ENCODE results near the gene EHMT1.

Gene EHMT1

GRCh38 chr9:137761793-137762192, 143.0 kb downstream of the EHMT1 start:
- TF ChIP-seq CTCF (IDR thresholded peaks at IDR 0.05; ENCODE audit: poor library complexity, severe bottlenecking), result no peak
- peaks cover 54% of the 10 kb centered on the region for H3K36me3 ChIP-seq (ENCODE audit: low read depth)

GRCh38 chr9:137762414-137763061, 143.7 kb downstream of the EHMT1 start:
- no peak for DNase-seq (ENCODE audit: low spot score)

More at GRCh38 chr9:137761793-137762192, 143.0 kb downstream of the EHMT1 start:
- ATAC-seq (ENCODE audit: low read depth), result no peak
- Histone ChIP-seq H3K27me3 (ENCODE audit: insufficient read depth, poor library complexity, severe bottlenecking) (no peaks in the 10 kb centered on the region), H3K27ac (ENCODE audit: poor library complexity, severe bottlenecking) (no peak overlapping the region), H3K4me3 (ENCODE audit: severe bottlenecking) (no peak overlapping the region), H3K4me1 (ENCODE audit: insufficient read depth, poor library complexity, severe bottlenecking) (peaks cover 9% of the 10 kb centered on the region), H3K9me3 (ENCODE audit: severe bottlenecking) (no peaks in the 10 kb centered on the region)
- DNase-seq (ENCODE audit: low spot score), result no peak

GRCh38 chr9:137763271-137763955, 144.6 kb downstream of the EHMT1 start:
- H3K27ac ChIP-seq (ENCODE audit: poor library complexity, severe bottlenecking), result no peak overlapping the region
- peaks cover 51% of the 10 kb centered on the region for H3K36me3 ChIP-seq (ENCODE audit: low read depth)
- no peak for TF ChIP-seq CTCF (IDR thresholded peaks at IDR 0.05; ENCODE audit: poor library complexity, severe bottlenecking)
- ATAC-seq (ENCODE audit: low read depth), result no peak
- H3K9me3 ChIP-seq (ENCODE audit: severe bottlenecking), result no peaks in the 10 kb centered on the region
- H3K4me1 ChIP-seq (ENCODE audit: insufficient read depth, poor library complexity, severe bottlenecking), result no peaks in the 10 kb centered on the region
- no peaks in the 10 kb centered on the region for H3K27me3 ChIP-seq (ENCODE audit: insufficient read depth, poor library complexity, severe bottlenecking)
- H3K4me3 ChIP-seq (ENCODE audit: severe bottlenecking), result no peak overlapping the region
- DNase-seq (ENCODE audit: low spot score), result no peak

More at GRCh38 chr9:137762414-137763061, 143.7 kb downstream of the EHMT1 start:
- Histone ChIP-seq H3K4me3 (ENCODE audit: severe bottlenecking) (no peak overlapping the region), H3K36me3 (ENCODE audit: low read depth) (peaks cover 54% of the 10 kb centered on the region), H3K4me1 (ENCODE audit: insufficient read depth, poor library complexity, severe bottlenecking) (peaks cover 2% of the 10 kb centered on the region), H3K27me3 (ENCODE audit: insufficient read depth, poor library complexity, severe bottlenecking) (no peaks in the 10 kb centered on the region), H3K27ac (ENCODE audit: poor library complexity, severe bottlenecking) (no peak overlapping the region), H3K9me3 (ENCODE audit: severe bottlenecking) (no peaks in the 10 kb centered on the region)
- ATAC-seq (ENCODE audit: low read depth), result no peak
- no peak for TF ChIP-seq CTCF (IDR thresholded peaks at IDR 0.05; ENCODE audit: poor library complexity, severe bottlenecking)

- Histone ChIP-seq H3K36me3 (ENCODE audit: low read depth) (peaks cover 51% of the 10 kb centered on the region), H3K4me3 (ENCODE audit: severe bottlenecking) (no peak overlapping the region), H3K27ac (ENCODE audit: poor library complexity, severe bottlenecking) (no peak overlapping the region), H3K4me1 (ENCODE audit: insufficient read depth, poor library complexity, severe bottlenecking) (no peaks in the 10 kb centered on the region), H3K9me3 (ENCODE audit: severe bottlenecking) (no peaks in the 10 kb centered on the region), H3K27me3 (ENCODE audit: insufficient read depth, poor library complexity, severe bottlenecking) (no peaks in the 10 kb centered on the region)
- ATAC-seq (ENCODE audit: low read depth) (no peak), DNase-seq (ENCODE audit: low spot score) (no peak)
- TF ChIP-seq CTCF (IDR thresholded peaks at IDR 0.05; ENCODE audit: poor library complexity, severe bottlenecking), result no peak
Observed at GRCh38 chr9:137764171-137764671, 145.4 kb downstream of the EHMT1 start.

- ATAC-seq (ENCODE audit: low read depth), result no peak
- Histone ChIP-seq H3K9me3 (ENCODE audit: severe bottlenecking) (no peaks in the 10 kb centered on the region), H3K36me3 (ENCODE audit: low read depth) (peaks cover 51% of the 10 kb centered on the region), H3K4me1 (ENCODE audit: insufficient read depth, poor library complexity, severe bottlenecking) (no peaks in the 10 kb centered on the region), H3K27me3 (ENCODE audit: insufficient read depth, poor library complexity, severe bottlenecking) (no peaks in the 10 kb centered on the region), H3K4me3 (ENCODE audit: severe bottlenecking) (no peak overlapping the region), H3K27ac (ENCODE audit: poor library complexity, severe bottlenecking) (no peak overlapping the region)
- no peak for TF ChIP-seq CTCF (IDR thresholded peaks at IDR 0.05; ENCODE audit: poor library complexity, severe bottlenecking)
- DNase-seq (ENCODE audit: low spot score), result no peak
Observed at GRCh38 chr9:137764981-137765380, 146.2 kb downstream of the EHMT1 start.

Measured in RWPE2 (cell line).